ENCODE results near the gene ADAMTS8. TPM values are rescaled to one million over a fixed set of nuclear protein-coding genes. Genes with fewer than 3 reads are reported as not detected.

The ADAMTS8 gene
- total RNA-seq, 1 donor from 2014 or later, result 1.5 TPM

DNA sequence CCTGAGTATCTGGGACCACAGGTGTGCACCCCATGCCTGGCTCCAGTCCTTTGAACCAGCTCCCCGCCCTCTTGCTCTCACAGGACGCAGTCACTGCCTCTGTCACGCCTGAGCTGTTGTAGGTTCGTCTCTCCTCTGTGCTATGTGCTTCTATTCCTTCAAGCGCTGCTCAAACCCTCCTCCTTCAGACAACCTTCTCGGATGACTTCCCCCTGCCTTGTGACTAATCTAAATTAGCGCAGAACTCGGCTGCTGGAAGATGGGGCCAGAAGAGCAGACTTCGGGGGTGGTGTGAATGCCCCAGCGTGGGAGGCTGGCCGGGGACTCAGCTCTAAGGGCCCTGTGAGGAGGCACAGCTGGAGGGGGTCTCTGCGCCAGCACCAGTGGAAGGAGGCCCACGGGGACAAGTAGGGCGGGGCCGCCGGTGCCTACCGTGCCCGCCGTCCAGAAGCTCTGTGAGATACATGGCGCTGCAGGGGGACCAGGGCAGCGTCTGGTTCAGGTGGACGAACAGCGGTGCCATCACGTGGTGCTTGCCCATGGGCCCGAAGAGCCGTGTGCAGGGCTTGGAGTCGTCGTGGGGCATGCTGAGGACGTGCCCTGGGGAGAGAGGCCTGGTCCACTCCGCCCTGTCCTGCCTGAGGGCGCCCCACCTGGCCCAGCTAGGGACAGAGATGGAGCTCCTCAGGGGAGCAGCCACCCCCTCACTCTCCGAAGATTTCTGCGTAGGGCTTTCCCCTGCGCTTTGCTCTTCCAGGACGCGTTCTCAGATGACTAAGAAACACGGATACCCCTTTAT, 12.5 kb downstream of the ADAMTS8 start:
- H3K9me3 ChIP-seq, result no peaks in the 10 kb centered on the region
- no peaks in the 10 kb centered on the region for H3K36me3 ChIP-seq
- no peak overlapping the region for H3K27ac ChIP-seq
- no peaks in the 10 kb centered on the region for H3K27me3 ChIP-seq
- no peak for DNase-seq (ENCODE audit: extremely low spot score in 2 of 2)
- no peak overlapping the region for H3K4me3 ChIP-seq
- TF ChIP-seq POLR2AphosphoS5 (IDR thresholded peaks at IDR 0.05; ENCODE audit: insufficient read depth in 1 of 2, low read depth in 1 of 2) (no peak), POLR2A (IDR thresholded peaks at IDR 0.05) (no peak)
- TF ChIP-seq, protein P1, sequence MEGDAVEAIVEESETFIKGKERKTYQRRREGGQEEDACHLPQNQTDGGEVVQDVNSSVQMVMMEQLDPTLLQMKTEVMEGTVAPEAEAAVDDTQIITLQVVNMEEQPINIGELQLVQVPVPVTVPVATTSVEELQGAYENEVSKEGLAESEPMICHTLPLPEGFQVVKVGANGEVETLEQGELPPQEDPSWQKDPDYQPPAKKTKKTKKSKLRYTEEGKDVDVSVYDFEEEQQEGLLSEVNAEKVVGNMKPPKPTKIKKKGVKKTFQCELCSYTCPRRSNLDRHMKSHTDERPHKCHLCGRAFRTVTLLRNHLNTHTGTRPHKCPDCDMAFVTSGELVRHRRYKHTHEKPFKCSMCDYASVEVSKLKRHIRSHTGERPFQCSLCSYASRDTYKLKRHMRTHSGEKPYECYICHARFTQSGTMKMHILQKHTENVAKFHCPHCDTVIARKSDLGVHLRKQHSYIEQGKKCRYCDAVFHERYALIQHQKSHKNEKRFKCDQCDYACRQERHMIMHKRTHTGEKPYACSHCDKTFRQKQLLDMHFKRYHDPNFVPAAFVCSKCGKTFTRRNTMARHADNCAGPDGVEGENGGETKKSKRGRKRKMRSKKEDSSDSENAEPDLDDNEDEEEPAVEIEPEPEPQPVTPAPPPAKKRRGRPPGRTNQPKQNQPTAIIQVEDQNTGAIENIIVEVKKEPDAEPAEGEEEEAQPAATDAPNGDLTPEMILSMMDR (IDR thresholded peaks at IDR 0.05), result no peak
- intact Hi-C loops (cut with DNase I), result no loop called here
- H3K4me1 ChIP-seq, result no peaks in the 10 kb centered on the region

DNA sequence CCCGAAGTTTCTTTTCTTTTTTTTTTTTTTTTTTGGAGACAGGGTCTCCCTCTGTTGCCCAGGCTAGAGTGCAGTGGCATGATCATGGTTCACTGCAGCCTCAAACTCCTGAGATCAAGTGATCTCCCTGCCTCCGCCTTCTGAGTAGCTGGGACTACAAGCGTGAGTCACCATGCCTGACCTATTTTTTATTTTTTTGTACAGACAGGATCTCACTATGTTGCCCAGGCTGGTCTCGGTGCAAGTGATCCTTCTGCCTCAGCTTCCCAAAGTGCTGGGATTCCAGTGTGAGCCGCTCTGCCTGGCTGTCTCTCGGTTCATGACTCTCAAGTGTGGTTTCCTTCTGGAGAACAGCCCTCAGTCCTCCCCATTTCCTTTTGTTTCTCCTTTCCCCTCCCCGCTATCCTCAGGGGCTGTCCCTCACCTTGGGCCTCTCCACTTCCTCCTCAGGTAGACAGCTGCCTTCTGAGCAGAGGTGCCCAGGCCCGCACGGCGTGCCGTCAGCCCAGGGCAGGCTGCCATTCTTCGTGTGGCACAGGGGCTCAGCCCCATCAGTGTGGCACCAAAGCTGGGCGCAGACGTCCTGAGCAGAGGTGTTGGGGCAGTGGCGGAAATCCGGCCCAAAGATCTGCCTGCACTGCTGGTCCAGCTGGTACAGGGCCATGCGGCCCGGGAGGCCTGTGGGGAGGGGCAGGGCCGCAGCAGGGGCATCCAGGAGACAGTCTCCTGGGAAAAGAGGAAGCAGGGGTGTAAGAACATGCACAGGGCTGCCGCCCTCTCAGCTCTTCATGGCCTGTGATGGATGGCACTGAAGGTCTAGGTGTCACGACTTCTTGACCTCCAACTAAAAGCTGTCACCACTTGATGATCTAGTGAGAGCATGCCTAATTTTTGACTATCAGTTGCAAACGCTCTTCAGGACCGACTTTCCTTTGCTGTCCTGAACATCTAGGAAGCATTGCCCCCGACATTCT, 14.0 kb downstream of the ADAMTS8 start:
- H3K4me1 ChIP-seq, result no peaks in the 10 kb centered on the region
- intact Hi-C loops (cut with DNase I), result no loop called here
- TF ChIP-seq POLR2A (IDR thresholded peaks at IDR 0.05) (no peak), POLR2AphosphoS5 (IDR thresholded peaks at IDR 0.05; ENCODE audit: insufficient read depth in 1 of 2, low read depth in 1 of 2) (no peak)
- TF ChIP-seq, protein P1 (IDR thresholded peaks at IDR 0.05), result no peak
- H3K9me3 ChIP-seq, result no peaks in the 10 kb centered on the region
- H3K36me3 ChIP-seq, result no peaks in the 10 kb centered on the region
- H3K4me3 ChIP-seq, result no peak overlapping the region
- no peak overlapping the region for H3K27ac ChIP-seq
- no peak for DNase-seq (ENCODE audit: extremely low spot score in 2 of 2)
- H3K27me3 ChIP-seq, result no peaks in the 10 kb centered on the region

DNA sequence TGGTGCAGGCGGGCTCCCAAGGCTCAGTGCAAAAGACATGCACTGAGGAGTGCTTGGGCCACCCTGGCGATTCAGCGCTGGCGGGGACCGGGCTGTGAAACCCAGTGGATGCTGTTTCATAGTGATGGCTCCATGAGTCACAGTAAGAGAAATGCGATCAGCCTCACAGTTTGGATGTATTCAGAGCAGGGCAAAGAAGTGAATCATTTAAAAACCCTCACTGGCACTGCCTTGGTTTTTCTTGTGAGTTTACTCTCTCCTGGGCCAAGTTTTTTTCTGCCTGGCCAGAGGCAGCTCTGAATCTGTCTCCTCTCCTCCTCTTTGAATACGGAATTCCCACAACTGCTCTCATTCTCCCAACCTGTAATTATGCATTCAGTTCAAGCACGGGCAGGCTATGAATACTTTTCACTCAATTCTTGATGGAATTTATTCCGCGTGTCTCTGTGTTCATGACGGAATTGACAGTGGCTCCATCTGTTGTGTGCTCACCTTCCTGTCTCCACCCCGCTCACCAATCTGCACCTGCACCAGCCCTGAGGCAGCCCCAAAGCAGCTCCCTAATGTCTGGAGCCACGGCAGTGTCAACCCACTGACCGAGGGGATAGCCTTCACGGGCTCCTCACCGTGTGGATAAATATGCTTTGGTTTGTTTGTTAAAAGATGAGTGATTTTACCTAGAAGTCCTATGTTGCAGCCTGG, 14.9 kb downstream of the ADAMTS8 start:
- H3K27me3 ChIP-seq, result no peaks in the 10 kb centered on the region
- peaks cover 6% of the 10 kb centered on the region for H3K4me1 ChIP-seq
- H3K4me3 ChIP-seq, result no peak overlapping the region
- H3K36me3 ChIP-seq, result no peaks in the 10 kb centered on the region
- no peak for TF ChIP-seq POLR2AphosphoS5 (IDR thresholded peaks at IDR 0.05; ENCODE audit: insufficient read depth in 1 of 2, low read depth in 1 of 2)
- TF ChIP-seq, protein P1 (IDR thresholded peaks at IDR 0.05), result no peak
- no peak for TF ChIP-seq POLR2A (IDR thresholded peaks at IDR 0.05)
- H3K27ac ChIP-seq, result no peak overlapping the region
- intact Hi-C loops (cut with DNase I), result no loop called here
- no peaks in the 10 kb centered on the region for H3K9me3 ChIP-seq
- no peak for DNase-seq (ENCODE audit: extremely low spot score in 2 of 2)

DNA sequence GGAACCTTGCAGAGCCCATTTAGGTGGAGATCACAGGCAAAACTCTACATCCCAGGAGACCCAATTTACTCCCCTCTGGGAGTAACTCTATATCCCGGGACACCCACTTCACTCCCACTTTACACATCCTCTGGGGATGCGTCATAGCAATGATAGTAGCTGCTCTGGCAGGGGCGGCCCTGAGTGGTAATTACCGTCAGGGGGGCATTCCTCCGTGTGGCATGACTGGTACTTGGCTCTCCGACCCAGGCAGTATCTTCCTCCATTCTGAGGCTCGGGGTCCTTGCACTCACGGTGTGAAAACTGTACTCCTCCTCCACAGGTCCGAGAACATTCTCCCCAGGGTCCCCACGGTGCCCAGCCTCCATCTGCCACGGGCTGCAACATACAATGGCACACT, 17.2 kb downstream of the ADAMTS8 start:
- no peak for TF ChIP-seq POLR2A (IDR thresholded peaks at IDR 0.05)
- H3K9me3 ChIP-seq, result no peaks in the 10 kb centered on the region
- H3K4me3 ChIP-seq, result no peak overlapping the region
- no peaks in the 10 kb centered on the region for H3K36me3 ChIP-seq
- no peak overlapping the region for H3K27ac ChIP-seq
- intact Hi-C loops (cut with DNase I), result no loop called here
- no peaks in the 10 kb centered on the region for H3K27me3 ChIP-seq
- DNase-seq (ENCODE audit: extremely low spot score in 2 of 2), result no peak
- peaks cover 19% of the 10 kb centered on the region for H3K4me1 ChIP-seq

Data from vagina (tissue), 2 donors.